AG04449 (cell line): ENCODE measurements around the gene SIAH1.

ENCODE experiments used
- CTCF ChIA-PET: fragments of 350-600 bp; formaldehyde crosslinking; extraction: SDS; loops from one replicate; lab custom pipeline; 2021; ENCODE audit warnings: antibody characterized with exemption; lab: Yijun Ruan, JAX
- POLR2A ChIA-PET: fragments of 400-600, 350-600 bp; formaldehyde crosslinking; extraction: SDS; loops from one replicate; lab custom pipeline; 2020; ENCODE audit warnings: antibody characterized with exemption, inconsistent platforms; lab: Yijun Ruan, JAX
- DNase-seq: peaks from one replicate; pipeline ENCODE4 v3.0.0-alpha.2; 2010; ENCODE audit warnings: low read depth, low spot score
- H3K4me3 ChIP-seq: 2 replicates; pipeline ENCODE4 v1.5.1; 2011; ENCODE audit warnings: low read depth, mild to moderate bottlenecking, control low read depth, low read length
- CTCF ChIP-seq: IDR thresholded peaks from one replicate; pipeline ENCODE4 v1.5.1; 2011; ENCODE audit warnings: mild to moderate bottlenecking, moderate library complexity, low read length, control low read depth, inconsistent platforms; ENCODE audit not compliant: insufficient read depth; ENCODE audit errors: missing control alignments

SIAH1 gene

GRCh38 chr16:48330841-48331192 is 54.4 kb downstream of the SIAH1 start:
- no peak for DNase-seq
- H3K4me3 ChIP-seq, result no peak overlapping the region
- POLR2A ChIA-PET, result interaction anchor here (0.6 kb wide), 1 partner anchor 19 kb away, joined by 4 read pairs; no protein-coding TSS in a partner anchor
- CTCF ChIA-PET, result interaction anchor here (0.8 to 0.9 kb wide), 2 partner anchors 13 to 23 kb away, joined by 3 to 4 read pairs; no protein-coding TSS in a partner anchor
- no peak for TF ChIP-seq CTCF

- DNase-seq, result no peak
- ChIA-PET POLR2A (no interaction called here), CTCF (interaction anchor here (0.8 to 0.9 kb wide), 2 partner anchors 13 to 24 kb away, joined by 3 to 4 read pairs; no protein-coding TSS in a partner anchor)
- TF ChIP-seq CTCF, result no peak
- no peak overlapping the region for H3K4me3 ChIP-seq
These were observed 54.9 kb downstream of the SIAH1 start for GRCh38 chr16:48330189-48330840.

GRCh38 chr16:48329138-48329537 is 56.1 kb downstream of the SIAH1 start:
- TF ChIP-seq CTCF, result no peak
- H3K4me3 ChIP-seq, result no peak overlapping the region
- DNase-seq, result no peak
- CTCF ChIA-PET, result interaction anchor here (1.5 kb wide), 1 partner anchor 26 kb away, joined by 4 read pairs; no protein-coding TSS in a partner anchor
- POLR2A ChIA-PET, result no interaction called here

GRCh38 chr16:48326915-48327314 is 58.3 kb downstream of the SIAH1 start:
- ChIA-PET CTCF (interaction anchor here (1.2 to 1.8 kb wide), 2 partner anchors 9 to 26 kb away, joined by 4 to 5 read pairs; no protein-coding TSS in a partner anchor), POLR2A (interaction anchor here (1.0 kb wide), 1 partner anchor 8 kb away, joined by 3 read pairs; no protein-coding TSS in a partner anchor)
- no peak overlapping the region for H3K4me3 ChIP-seq
- DNase-seq, result no peak
- TF ChIP-seq CTCF, result no peak

- ChIA-PET CTCF (no interaction called here), POLR2A (no interaction called here)
- no peak for DNase-seq
- H3K4me3 ChIP-seq, result no peak overlapping the region
- no peak for TF ChIP-seq CTCF
These were observed 61.1 kb downstream of the SIAH1 start for GRCh38 chr16:48323783-48324775.
